A549 treated with Mapracorat at 1 μM for 4 hours (cell line): ENCODE results near the gene RASA2. TPM values are rescaled to one million over a fixed set of nuclear protein-coding genes. Genes with fewer than 3 reads are reported as not detected.

Experiments
- total RNA-seq: library from RNA; stranded (reverse); fragments of 200-300 nt; extraction: Qiagen RNA extraction; gene quantifications from 5 replicates; pipeline ENCODE4 v1.2.3, GENCODE V29; 2022

The RASA2 gene, protein sequence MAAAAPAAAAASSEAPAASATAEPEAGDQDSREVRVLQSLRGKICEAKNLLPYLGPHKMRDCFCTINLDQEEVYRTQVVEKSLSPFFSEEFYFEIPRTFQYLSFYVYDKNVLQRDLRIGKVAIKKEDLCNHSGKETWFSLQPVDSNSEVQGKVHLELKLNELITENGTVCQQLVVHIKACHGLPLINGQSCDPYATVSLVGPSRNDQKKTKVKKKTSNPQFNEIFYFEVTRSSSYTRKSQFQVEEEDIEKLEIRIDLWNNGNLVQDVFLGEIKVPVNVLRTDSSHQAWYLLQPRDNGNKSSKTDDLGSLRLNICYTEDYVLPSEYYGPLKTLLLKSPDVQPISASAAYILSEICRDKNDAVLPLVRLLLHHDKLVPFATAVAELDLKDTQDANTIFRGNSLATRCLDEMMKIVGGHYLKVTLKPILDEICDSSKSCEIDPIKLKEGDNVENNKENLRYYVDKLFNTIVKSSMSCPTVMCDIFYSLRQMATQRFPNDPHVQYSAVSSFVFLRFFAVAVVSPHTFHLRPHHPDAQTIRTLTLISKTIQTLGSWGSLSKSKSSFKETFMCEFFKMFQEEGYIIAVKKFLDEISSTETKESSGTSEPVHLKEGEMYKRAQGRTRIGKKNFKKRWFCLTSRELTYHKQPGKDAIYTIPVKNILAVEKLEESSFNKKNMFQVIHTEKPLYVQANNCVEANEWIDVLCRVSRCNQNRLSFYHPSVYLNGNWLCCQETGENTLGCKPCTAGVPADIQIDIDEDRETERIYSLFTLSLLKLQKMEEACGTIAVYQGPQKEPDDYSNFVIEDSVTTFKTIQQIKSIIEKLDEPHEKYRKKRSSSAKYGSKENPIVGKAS
- total RNA-seq = 5.7 to 8.6 TPM (median 7.8 TPM) in 5 replicates

DNA sequence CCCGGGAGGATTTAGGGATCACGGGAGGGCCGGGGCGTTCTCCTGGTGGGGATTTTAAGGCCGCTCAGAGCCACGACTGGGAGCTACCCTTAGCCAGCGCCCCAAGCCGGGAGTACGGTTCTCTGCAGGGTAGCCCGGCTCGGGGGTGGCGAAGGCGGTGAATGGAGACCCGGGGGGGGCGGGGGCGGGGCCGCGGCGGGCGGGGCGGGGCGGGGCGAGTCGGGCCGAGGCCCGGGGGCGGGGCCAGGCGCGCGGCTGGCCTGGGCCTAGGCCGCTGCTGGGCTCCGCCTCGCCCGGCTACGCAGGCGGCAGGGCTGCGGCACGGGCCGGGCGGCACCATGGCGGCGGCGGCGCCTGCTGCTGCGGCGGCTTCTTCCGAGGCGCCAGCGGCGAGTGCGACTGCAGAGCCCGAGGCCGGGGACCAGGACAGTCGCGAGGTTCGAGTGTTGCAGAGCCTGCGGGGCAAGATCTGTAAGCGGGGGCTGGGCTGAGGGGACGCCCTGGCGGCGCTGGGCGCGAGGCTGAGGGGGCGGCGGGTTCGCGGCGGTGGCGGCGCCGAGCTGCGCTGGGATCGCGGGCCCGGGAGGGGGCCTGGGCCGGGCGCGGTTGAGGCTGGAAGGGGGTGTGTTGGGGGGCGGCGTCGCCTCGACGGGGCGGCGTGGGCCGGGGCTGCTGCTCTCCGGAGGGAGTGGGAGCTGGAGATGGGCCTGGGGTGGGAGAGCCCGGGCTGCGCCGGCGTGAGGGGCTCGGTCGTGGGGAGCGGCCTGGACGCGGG, at the start of gene RASA2:
TSS of gene RASA2 (plus strand) at position 282 of the 775 bp plus-strand sequence. CDS start at position 339, 57 bp downstream.

Other genes starting within 250 kb of the RASA2 start
- 57.7 to 94.9 TPM (median 79.1 TPM) in 5 replicates for gene ZBTB38, start 118.5 kb upstream of the RASA2 start, total RNA-seq